DND-41 (cell line): ENCODE measurements around the gene ITGAV.

Source experiments
- ATAC-seq: fragments of 200-7000 bp; cut with Tn5 transposase; 3 replicates; pipeline ENCODE4 v1.9.1; 2021; ENCODE audit warnings: low read depth; ENCODE audit not compliant: insufficient read depth
- DNase-seq: peaks from one replicate; pipeline ENCODE4 v3.0.0-alpha.2; 2020
- H2AFZ ChIP-seq: 2 replicates; pipeline ENCODE4 v1.6.0; 2012; ENCODE audit warnings: low read depth, low read length
- H3K27ac ChIP-seq: 2 replicates; pipeline ENCODE4 v1.5.1; 2012; ENCODE audit warnings: low read length, inconsistent platforms
- H3K27me3 ChIP-seq: fragments of 200-600 bp; sonication (generic); 2 replicates; pipeline ENCODE4 v1.6.0; 2012; ENCODE audit warnings: low read length, mild to moderate bottlenecking, inconsistent platforms; ENCODE audit not compliant: insufficient read depth, poor library complexity
- H3K36me3 ChIP-seq: 2 replicates; pipeline ENCODE4 v1.5.1; 2012; ENCODE audit warnings: low read length, inconsistent platforms; ENCODE audit not compliant: insufficient read depth
- H3K4me1 ChIP-seq: 2 replicates; pipeline ENCODE4 v1.5.1; 2012; ENCODE audit warnings: mild to moderate bottlenecking, low read length; ENCODE audit not compliant: insufficient read depth
- H3K4me2 ChIP-seq: 2 replicates; pipeline ENCODE4 v1.6.0; 2012; ENCODE audit warnings: mild to moderate bottlenecking, moderate library complexity, low read length, inconsistent platforms; ENCODE audit not compliant: insufficient read depth
- H3K4me3 ChIP-seq, 2 experiments: fragments of 200-600 bp in 1 of 2; shearing (Covaris generic) in 1 of 2; 2 replicates each; pipeline ENCODE4 v1.5.1; 2012 to 2016; ENCODE audit warnings: inconsistent platforms in 2 of 2, low read length in 2 of 2, mild to moderate bottlenecking in 2 of 2, low read depth in 1 of 2, moderate library complexity in 1 of 2
- H3K79me2 ChIP-seq: 2 replicates; pipeline ENCODE4 v1.6.0; 2012; ENCODE audit warnings: low read length, inconsistent platforms; ENCODE audit not compliant: insufficient read depth
- H3K9ac ChIP-seq: 2 replicates; pipeline ENCODE4 v1.6.0; 2012; ENCODE audit warnings: low read depth, mild to moderate bottlenecking, inconsistent platforms, low read length, moderate library complexity
- H3K9me3 ChIP-seq: 2 replicates; pipeline ENCODE4 v1.5.1; 2012; ENCODE audit warnings: low read length, moderate library complexity, mild to moderate bottlenecking, inconsistent platforms; ENCODE audit not compliant: insufficient read depth, severe bottlenecking
- H4K20me1 ChIP-seq: 2 replicates; pipeline ENCODE4 v1.6.0; 2012; ENCODE audit warnings: low read length; ENCODE audit not compliant: insufficient read depth
- EZH2 ChIP-seq: IDR thresholded peaks from 3 replicates; pipeline ENCODE4 v1.6.1; 2012; ENCODE audit warnings: borderline replicate concordance, low read depth, mild to moderate bottlenecking, moderate library complexity, low read length, inconsistent platforms; ENCODE audit not compliant: severe bottlenecking
- TF ChIP-seq, protein P1 (sequence below): IDR thresholded peaks from 2 replicates; pipeline ENCODE4 v1.5.1; 2012; ENCODE audit warnings: borderline replicate concordance, low read length, moderate library complexity, mild to moderate bottlenecking; ENCODE audit not compliant: poor library complexity, severe bottlenecking; ENCODE audit errors: extremely low read depth

Gene ITGAV

DNA sequence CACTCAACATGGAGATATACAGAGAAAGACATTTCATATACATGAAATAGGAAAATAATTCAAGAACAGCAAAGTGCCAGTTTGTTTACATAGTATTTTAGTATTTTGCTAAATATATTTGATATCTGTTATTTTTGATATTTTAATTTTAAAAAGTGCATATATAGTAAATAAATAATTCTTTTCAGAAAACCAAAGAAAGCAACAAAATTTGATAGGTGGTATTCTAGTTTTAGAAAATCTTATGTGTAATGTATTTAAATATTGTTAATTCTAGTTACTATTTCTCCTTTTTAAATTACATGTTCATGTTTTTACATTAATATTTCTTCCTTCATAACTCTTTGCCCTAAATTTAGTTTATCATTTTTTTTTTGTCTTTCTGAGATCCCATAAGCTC is 69.5 kb downstream of the ITGAV start:
- Histone ChIP-seq H3K4me3 (no peak overlapping the region), H2AFZ (no peak overlapping the region), H3K9ac (no peak overlapping the region), H3K36me3 (peaks cover 2% of the 10 kb centered on the region; the same call in 1 of the 2 replicates), H3K4me2 (no peak overlapping the region), H3K9me3 (no peaks in the 10 kb centered on the region), H3K4me1 (no peaks in the 10 kb centered on the region), H3K27me3 (no peaks in the 10 kb centered on the region), H3K79me2 (no peaks in the 10 kb centered on the region), H4K20me1 (no peaks in the 10 kb centered on the region), H3K27ac (no peak overlapping the region)
- DNase-seq (no peak), ATAC-seq (no peak)
- TF ChIP-seq, protein P1, sequence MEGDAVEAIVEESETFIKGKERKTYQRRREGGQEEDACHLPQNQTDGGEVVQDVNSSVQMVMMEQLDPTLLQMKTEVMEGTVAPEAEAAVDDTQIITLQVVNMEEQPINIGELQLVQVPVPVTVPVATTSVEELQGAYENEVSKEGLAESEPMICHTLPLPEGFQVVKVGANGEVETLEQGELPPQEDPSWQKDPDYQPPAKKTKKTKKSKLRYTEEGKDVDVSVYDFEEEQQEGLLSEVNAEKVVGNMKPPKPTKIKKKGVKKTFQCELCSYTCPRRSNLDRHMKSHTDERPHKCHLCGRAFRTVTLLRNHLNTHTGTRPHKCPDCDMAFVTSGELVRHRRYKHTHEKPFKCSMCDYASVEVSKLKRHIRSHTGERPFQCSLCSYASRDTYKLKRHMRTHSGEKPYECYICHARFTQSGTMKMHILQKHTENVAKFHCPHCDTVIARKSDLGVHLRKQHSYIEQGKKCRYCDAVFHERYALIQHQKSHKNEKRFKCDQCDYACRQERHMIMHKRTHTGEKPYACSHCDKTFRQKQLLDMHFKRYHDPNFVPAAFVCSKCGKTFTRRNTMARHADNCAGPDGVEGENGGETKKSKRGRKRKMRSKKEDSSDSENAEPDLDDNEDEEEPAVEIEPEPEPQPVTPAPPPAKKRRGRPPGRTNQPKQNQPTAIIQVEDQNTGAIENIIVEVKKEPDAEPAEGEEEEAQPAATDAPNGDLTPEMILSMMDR, result no peak

- Histone ChIP-seq H3K9me3 (no peaks in the 10 kb centered on the region), H3K27me3 (no peaks in the 10 kb centered on the region), H3K27ac (no peak overlapping the region), H3K4me1 (no peaks in the 10 kb centered on the region), H3K4me3 (no peak overlapping the region), H3K79me2 (no peaks in the 10 kb centered on the region), H4K20me1 (no peaks in the 10 kb centered on the region), H3K36me3 (peaks cover 12% of the 10 kb centered on the region; the same call in 1 of the 2 replicates), H3K4me2 (no peak overlapping the region), H2AFZ (no peak overlapping the region), H3K9ac (no peak overlapping the region)
- no peak for DNase-seq
- TF ChIP-seq, protein P1, result no peak
- TF ChIP-seq EZH2, result no peak
- ATAC-seq, result no peak
These were observed 74.7 kb downstream of the ITGAV start for GRCh38 chr2:186664385-186665043.

GRCh38 chr2:186669146-186669545 is 79.3 kb downstream of the ITGAV start:
- Histone ChIP-seq H3K79me2 (no peaks in the 10 kb centered on the region), H3K27ac (no peak overlapping the region), H3K9ac (no peak overlapping the region), H3K4me2 (no peak overlapping the region), H3K4me3 (no peak overlapping the region), H3K36me3 (peaks cover 50% of the 10 kb centered on the region; the same call in 1 of the 2 replicates), H4K20me1 (no peaks in the 10 kb centered on the region), H3K27me3 (no peaks in the 10 kb centered on the region), H3K4me1 (no peaks in the 10 kb centered on the region), H3K9me3 (peaks cover 4% of the 10 kb centered on the region), H2AFZ (no peak overlapping the region)
- TF ChIP-seq, protein P1, result no peak
- TF ChIP-seq EZH2, result no peak
- no peak for DNase-seq
- no peak for ATAC-seq
